SK-N-SH (cell line): ENCODE measurements around the gene CZIB. TPM values are rescaled to one million over a fixed set of nuclear protein-coding genes. Genes with fewer than 3 reads are reported as not detected.

Experiments
- CTCF ChIA-PET: fragments of 300-600, 350-600 bp; formaldehyde crosslinking; extraction: SDS; loops from one replicate; lab custom pipeline; 2021; lab: Yijun Ruan, JAX
- POLR2A ChIA-PET: fragments of 350-600 bp; sonication (Branson Sonifier 250); formaldehyde crosslinking; extraction: SDS; loops from one replicate; lab custom pipeline; 2020; ENCODE audit warnings: antibody characterized with exemption, inconsistent platforms; lab: Yijun Ruan, JAX
- DNase-seq: peaks from one replicate; pipeline ENCODE4 v3.0.0; 2012
- H2AFZ ChIP-seq: fragments of 200-600 bp; sonication (generic); 2 replicates; pipeline ENCODE4 v1.8.1; 2016; ENCODE audit warnings: antibody characterized with exemption, mild to moderate bottlenecking, low read depth
- H3F3A ChIP-seq: fragments of 200-600 bp; sonication (generic); replicated peaks from 2 replicates; pipeline ENCODE3; 2016; ENCODE audit warnings: antibody characterized with exemption, mild to moderate bottlenecking; ENCODE audit not compliant: insufficient read depth
- H3K27ac ChIP-seq, 2 experiments: fragments of 200-500 bp in 1 of 2; fragments of 200-600 bp in 1 of 2; sonication (Bioruptor generic) in 1 of 2; sonication (generic), shearing (Covaris generic) in 1 of 2; 2 replicates each; pipeline versions ENCODE4 v1.5.1 to v1.6.1; 2014 to 2016; ENCODE audit warnings: low read depth in 2 of 2, inconsistent platforms in 1 of 2, low read length in 1 of 2, mild to moderate bottlenecking in 1 of 2, mixed read lengths in 1 of 2
- H3K27me3 ChIP-seq: fragments of 200-600 bp; sonication (generic), shearing (Covaris generic); 2 replicates; pipeline ENCODE4 v1.6.1; 2016; ENCODE audit warnings: mixed run types; ENCODE audit not compliant: insufficient read depth
- H3K36me3 ChIP-seq, 2 experiments: fragments of 200-500 bp in 1 of 2; fragments of 200-600 bp in 1 of 2; sonication (Bioruptor generic) in 1 of 2; sonication (generic) in 1 of 2; replicated peaks in 1 of 2; 2 replicates each; pipeline versions ENCODE3 to v1.5.1; 2014 to 2016; ENCODE audit warnings: low read length in 1 of 2, mild to moderate bottlenecking in 1 of 2; ENCODE audit not compliant: insufficient read depth in 2 of 2, control insufficient read depth in 1 of 2
- H3K4me1 ChIP-seq, 2 experiments: fragments of 200-500 bp in 1 of 2; fragments of 200-600 bp in 1 of 2; sonication (Bioruptor generic) in 1 of 2; sonication (generic), shearing (Covaris generic) in 1 of 2; 2 replicates each; pipeline versions ENCODE4 v1.5.1 to v1.6.1; 2014 to 2016; ENCODE audit warnings: low read depth in 1 of 2, low read length in 1 of 2, mixed run types in 1 of 2; ENCODE audit not compliant: insufficient read depth in 2 of 2, control insufficient read depth in 1 of 2
- H3K4me2 ChIP-seq: fragments of 200-600 bp; sonication (generic), shearing (Covaris generic); 2 replicates; pipeline ENCODE4 v1.6.1; 2017; ENCODE audit warnings: mixed run types
- H3K4me3 ChIP-seq, 2 experiments: fragments of 200-500 bp in 1 of 2; fragments of 200-600 bp in 1 of 2; sonication (Bioruptor generic) in 1 of 2; sonication (generic), shearing (Covaris generic) in 1 of 2; 2 replicates each; pipeline versions ENCODE4 v1.5.1 to v1.8.1; 2014 to 2016; ENCODE audit warnings: low read depth in 2 of 2, inconsistent platforms in 1 of 2, low read length in 1 of 2, mild to moderate bottlenecking in 1 of 2, mixed read lengths in 1 of 2, moderate library complexity in 1 of 2
- H3K79me2 ChIP-seq: fragments of 200-600 bp; sonication (generic); 2 replicates; pipeline ENCODE4 v1.8.1; 2017; ENCODE audit warnings: mild to moderate bottlenecking; ENCODE audit not compliant: insufficient read depth
- H3K9ac ChIP-seq: fragments of 200-600 bp; sonication (generic); 2 replicates; pipeline ENCODE4 v1.6.1; 2017; ENCODE audit warnings: mixed run types
- H3K9me2 ChIP-seq: fragments of 200-600 bp; sonication (generic); 2 replicates; pipeline ENCODE4 v1.6.1; 2017; ENCODE audit warnings: mixed run types
- H3K9me3 ChIP-seq: fragments of 200-600 bp; sonication (generic); 2 replicates; pipeline ENCODE4 v1.6.1; 2017; ENCODE audit warnings: mixed run types, mild to moderate bottlenecking, moderate library complexity
- H4K20me1 ChIP-seq: fragments of 200-600 bp; sonication (generic); 2 replicates; pipeline ENCODE4 v1.6.1; 2017; ENCODE audit warnings: mild to moderate bottlenecking, mixed run types; ENCODE audit not compliant: insufficient read depth
- CHD2 ChIP-seq: fragments of 150-350 bp; IDR thresholded peaks from 2 replicates; pipeline ENCODE4 v1.6.1; 2018; ENCODE audit warnings: low read length; ENCODE audit not compliant: partially characterized antibody
- ELF1 ChIP-seq: IDR thresholded peaks from 2 replicates; pipeline ENCODE4 v1.4.0; 2012
- FOSL2 ChIP-seq: IDR thresholded peaks from 2 replicates; pipeline ENCODE4 v1.4.0; 2012; ENCODE audit warnings: low read depth, mild to moderate bottlenecking, moderate library complexity, borderline replicate concordance
- FOXJ3 ChIP-seq: sonication (generic); formaldehyde crosslinking; IDR thresholded peaks from 2 replicates; pipeline ENCODE4 v1.5.1; 2020; ENCODE audit warnings: mild to moderate bottlenecking, missing genetic modification reagents
- GATA2 ChIP-seq: sonication (generic); formaldehyde crosslinking; IDR thresholded peaks from 2 replicates; pipeline ENCODE4 v1.5.0; 2020; ENCODE audit warnings: mild to moderate bottlenecking, missing genetic modification reagents
- MXI1 ChIP-seq: IDR thresholded peaks from 2 replicates; pipeline ENCODE4 v1.6.1; 2012; ENCODE audit warnings: mild to moderate bottlenecking, low read depth, low read length, improper control_type of control experiment
- NRF1 ChIP-seq: IDR thresholded peaks from 2 replicates; pipeline ENCODE4 v1.6.1; 2012; ENCODE audit warnings: low read depth, mild to moderate bottlenecking, low read length
- RAD21 ChIP-seq: IDR thresholded peaks from 2 replicates; pipeline ENCODE4 v1.6.1; 2012; ENCODE audit warnings: mild to moderate bottlenecking, low read length
- REST ChIP-seq: IDR thresholded peaks from 2 replicates; pipeline ENCODE4 v1.6.1; 2012; ENCODE audit warnings: mild to moderate bottlenecking, low read depth, low read length, moderate library complexity
- RFX5 ChIP-seq: IDR thresholded peaks from 2 replicates; pipeline ENCODE4 v1.6.1; 2012; ENCODE audit warnings: mild to moderate bottlenecking, improper control_type of control experiment, low read length
- RXRA ChIP-seq: IDR thresholded peaks from 2 replicates; pipeline ENCODE4 v1.4.0; 2012; ENCODE audit warnings: low read depth, mild to moderate bottlenecking, borderline replicate concordance
- SIN3A ChIP-seq: IDR thresholded peaks from 2 replicates; pipeline ENCODE4 v1.6.1; 2012; ENCODE audit warnings: low read depth, mild to moderate bottlenecking, low read length, moderate library complexity, borderline replicate concordance
- SMC3 ChIP-seq: IDR thresholded peaks from 2 replicates; pipeline ENCODE4 v1.6.1; 2012; ENCODE audit warnings: low read depth, low read length, improper control_type of control experiment
- TAF1 ChIP-seq: IDR thresholded peaks from 2 replicates; pipeline ENCODE4 v1.6.1; 2012; ENCODE audit warnings: low read depth, mild to moderate bottlenecking, low read length, moderate library complexity, borderline replicate concordance
- TCF12 ChIP-seq: IDR thresholded peaks from 2 replicates; pipeline ENCODE4 v1.4.0; 2012
- YY1 ChIP-seq: IDR thresholded peaks from 2 replicates; pipeline ENCODE4 v1.4.0; 2012; ENCODE audit warnings: low read depth, mild to moderate bottlenecking
- WGBS: methylation state at CpG from one replicate; pipeline ENCODE4 v1.1.6; 2017; ENCODE audit warnings: low lambda C conversion rate; 5-methylcytosine and 5-hydroxymethylcytosine counted together
- polyA plus RNA-seq, 3 experiments: library from polyadenylated mRNA; depleted of rRNA; stranded (reverse); fragments of >200 nt; gene quantifications; 2 replicates each; pipeline ENCODE4 v1.2.3, GENCODE V29; 2012
- TF ChIP-seq, protein P1 (sequence below): IDR thresholded peaks from 2 replicates; pipeline ENCODE4; 2012
- TF ChIP-seq, protein P2 (sequence below): fragments of 200-600 bp; sonication (generic); IDR thresholded peaks from 2 replicates; pipeline ENCODE4 v1.6.1; 2017; ENCODE audit warnings: antibody characterized with exemption, mild to moderate bottlenecking, moderate library complexity
- TF ChIP-seq, protein P3 (sequence below): fragments of 150-350 bp; IDR thresholded peaks from 2 replicates; pipeline ENCODE4 v1.6.1; 2017; ENCODE audit warnings: antibody characterized with exemption, low read length, low read depth, borderline replicate concordance
- TF ChIP-seq, protein P4 (sequence below): IDR thresholded peaks from 2 replicates; pipeline ENCODE4 v1.4.0; 2012; ENCODE audit warnings: low read depth, borderline replicate concordance

Gene CZIB
- polyA plus RNA-seq, 1 of the 3 experiments (the other 2 are of a cell fraction): 69.0 TPM

DNA sequence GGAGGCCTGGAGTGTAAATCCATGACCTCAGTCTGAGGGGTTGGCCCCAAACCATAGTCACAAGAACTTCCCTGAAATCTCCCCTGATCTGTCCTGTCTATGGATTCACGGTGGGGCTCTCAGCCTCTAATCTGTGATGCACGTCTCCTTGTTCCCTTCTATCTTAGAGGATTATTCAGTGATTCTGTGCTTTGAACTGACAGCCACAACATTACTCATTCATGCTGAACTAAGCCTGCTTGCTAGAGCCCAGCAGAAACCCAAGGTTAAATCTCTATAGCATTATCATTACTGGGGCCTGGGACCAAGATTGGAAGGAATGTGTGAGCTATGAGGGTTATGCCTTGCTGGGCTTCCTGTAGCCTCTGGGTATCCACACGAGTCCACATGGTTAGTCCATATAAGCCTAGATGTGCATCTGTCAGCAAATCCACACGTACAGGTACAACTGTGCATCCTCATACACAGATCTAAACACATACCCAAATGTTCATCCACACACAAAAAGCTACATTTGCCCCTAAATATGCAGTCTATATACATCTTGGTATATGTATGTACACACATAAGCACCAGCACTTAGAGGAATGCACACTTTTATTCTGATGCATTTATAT, 40.3 kb upstream of the CZIB start:
- CTCF ChIA-PET: interaction anchor here (1.0 to 4.7 kb wide), 2 partner anchors 16 to 133 kb away, joined by 3 to 35 read pairs; no protein-coding TSS in a partner anchor
- Histone ChIP-seq H3F3A (no peaks in the 10 kb centered on the region), H3K27me3 (no peaks in the 10 kb centered on the region), H3K27ac (no peak overlapping the region), H3K9me2 (no peaks in the 10 kb centered on the region), H3K9ac (no peak overlapping the region), H3K9me3 (no peaks in the 10 kb centered on the region), H4K20me1 (no peaks in the 10 kb centered on the region), H3K79me2 (no peaks in the 10 kb centered on the region), H3K4me2 (no peak overlapping the region), H3K4me1 (peaks cover 0 to 11% of the 10 kb centered on the region in 2 experiments; a peak in 1 of 4 replicates), H3K4me3 (no peak overlapping the region), H2AFZ (no peak overlapping the region), H3K36me3 (peaks cover 17 to 68% of the 10 kb centered on the region in 2 experiments)
- TF ChIP-seq SMC3 (no peak), NRF1 (no peak), RFX5 (no peak), ELF1 (no peak), RXRA (no peak), CHD2 (no peak), TAF1 (no peak), TCF12 (no peak), FOXJ3 (CRISPR knock-in tag) (no peak), FOSL2 (no peak), SIN3A (no peak), GATA2 (CRISPR knock-in tag) (no peak), REST (no peak), MXI1 (no peak), YY1 (no peak), RAD21 (no peak)
- TF ChIP-seq, protein P1, sequence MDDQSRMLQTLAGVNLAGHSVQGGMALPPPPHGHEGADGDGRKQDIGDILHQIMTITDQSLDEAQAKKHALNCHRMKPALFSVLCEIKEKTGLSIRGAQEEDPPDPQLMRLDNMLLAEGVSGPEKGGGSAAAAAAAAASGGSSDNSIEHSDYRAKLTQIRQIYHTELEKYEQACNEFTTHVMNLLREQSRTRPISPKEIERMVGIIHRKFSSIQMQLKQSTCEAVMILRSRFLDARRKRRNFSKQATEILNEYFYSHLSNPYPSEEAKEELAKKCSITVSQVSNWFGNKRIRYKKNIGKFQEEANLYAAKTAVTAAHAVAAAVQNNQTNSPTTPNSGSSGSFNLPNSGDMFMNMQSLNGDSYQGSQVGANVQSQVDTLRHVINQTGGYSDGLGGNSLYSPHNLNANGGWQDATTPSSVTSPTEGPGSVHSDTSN: no peak
- TF ChIP-seq, protein P2, sequence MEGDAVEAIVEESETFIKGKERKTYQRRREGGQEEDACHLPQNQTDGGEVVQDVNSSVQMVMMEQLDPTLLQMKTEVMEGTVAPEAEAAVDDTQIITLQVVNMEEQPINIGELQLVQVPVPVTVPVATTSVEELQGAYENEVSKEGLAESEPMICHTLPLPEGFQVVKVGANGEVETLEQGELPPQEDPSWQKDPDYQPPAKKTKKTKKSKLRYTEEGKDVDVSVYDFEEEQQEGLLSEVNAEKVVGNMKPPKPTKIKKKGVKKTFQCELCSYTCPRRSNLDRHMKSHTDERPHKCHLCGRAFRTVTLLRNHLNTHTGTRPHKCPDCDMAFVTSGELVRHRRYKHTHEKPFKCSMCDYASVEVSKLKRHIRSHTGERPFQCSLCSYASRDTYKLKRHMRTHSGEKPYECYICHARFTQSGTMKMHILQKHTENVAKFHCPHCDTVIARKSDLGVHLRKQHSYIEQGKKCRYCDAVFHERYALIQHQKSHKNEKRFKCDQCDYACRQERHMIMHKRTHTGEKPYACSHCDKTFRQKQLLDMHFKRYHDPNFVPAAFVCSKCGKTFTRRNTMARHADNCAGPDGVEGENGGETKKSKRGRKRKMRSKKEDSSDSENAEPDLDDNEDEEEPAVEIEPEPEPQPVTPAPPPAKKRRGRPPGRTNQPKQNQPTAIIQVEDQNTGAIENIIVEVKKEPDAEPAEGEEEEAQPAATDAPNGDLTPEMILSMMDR: no peak
- TF ChIP-seq, protein P3, sequence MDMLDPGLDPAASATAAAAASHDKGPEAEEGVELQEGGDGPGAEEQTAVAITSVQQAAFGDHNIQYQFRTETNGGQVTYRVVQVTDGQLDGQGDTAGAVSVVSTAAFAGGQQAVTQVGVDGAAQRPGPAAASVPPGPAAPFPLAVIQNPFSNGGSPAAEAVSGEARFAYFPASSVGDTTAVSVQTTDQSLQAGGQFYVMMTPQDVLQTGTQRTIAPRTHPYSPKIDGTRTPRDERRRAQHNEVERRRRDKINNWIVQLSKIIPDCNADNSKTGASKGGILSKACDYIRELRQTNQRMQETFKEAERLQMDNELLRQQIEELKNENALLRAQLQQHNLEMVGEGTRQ: no peak
- TF ChIP-seq, protein P4, sequence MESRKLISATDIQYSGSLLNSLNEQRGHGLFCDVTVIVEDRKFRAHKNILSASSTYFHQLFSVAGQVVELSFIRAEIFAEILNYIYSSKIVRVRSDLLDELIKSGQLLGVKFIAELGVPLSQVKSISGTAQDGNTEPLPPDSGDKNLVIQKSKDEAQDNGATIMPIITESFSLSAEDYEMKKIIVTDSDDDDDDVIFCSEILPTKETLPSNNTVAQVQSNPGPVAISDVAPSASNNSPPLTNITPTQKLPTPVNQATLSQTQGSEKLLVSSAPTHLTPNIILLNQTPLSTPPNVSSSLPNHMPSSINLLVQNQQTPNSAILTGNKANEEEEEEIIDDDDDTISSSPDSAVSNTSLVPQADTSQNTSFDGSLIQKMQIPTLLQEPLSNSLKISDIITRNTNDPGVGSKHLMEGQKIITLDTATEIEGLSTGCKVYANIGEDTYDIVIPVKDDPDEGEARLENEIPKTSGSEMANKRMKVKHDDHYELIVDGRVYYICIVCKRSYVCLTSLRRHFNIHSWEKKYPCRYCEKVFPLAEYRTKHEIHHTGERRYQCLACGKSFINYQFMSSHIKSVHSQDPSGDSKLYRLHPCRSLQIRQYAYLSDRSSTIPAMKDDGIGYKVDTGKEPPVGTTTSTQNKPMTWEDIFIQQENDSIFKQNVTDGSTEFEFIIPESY: no peak
- 94% methylated on average over 4 of the region's 4 CpGs for WGBS
- POLR2A ChIA-PET: no interaction called here
- no peak for DNase-seq
